Mucosa of rectum (tissue), 2 donors: Measurements from ENCODE around the gene MOV10.
A peak's percentile ranks its signal among the peaks of the same experiment; 100 is the strongest.

Experiments used
- H3K27ac ChIP-seq, 2 donors: one replicate each; pipeline ENCODE4 v1.7.0; 2013; ENCODE audit warnings: inconsistent platforms in 2 of 2, low read depth in 2 of 2, low read length in 2 of 2
- H3K27me3 ChIP-seq, 2 donors: one replicate each; pipeline ENCODE4 v1.7.0; 2013; ENCODE audit warnings: low read length in 2 of 2; ENCODE audit not compliant: control insufficient read depth in 2 of 2, insufficient read depth in 2 of 2
- H3K36me3 ChIP-seq, 2 donors: one replicate each; pipeline ENCODE4 v1.7.0; 2013; ENCODE audit warnings: low read length in 2 of 2; ENCODE audit not compliant: control insufficient read depth in 2 of 2, insufficient read depth in 2 of 2
- H3K4me1 ChIP-seq, 2 donors: one replicate each; pipeline ENCODE4 v1.7.0; 2013; ENCODE audit warnings: low read length in 2 of 2, mild to moderate bottlenecking in 1 of 2; ENCODE audit not compliant: control insufficient read depth in 2 of 2, insufficient read depth in 2 of 2
- H3K4me3 ChIP-seq, 2 donors: one replicate each; pipeline ENCODE4 v1.7.0; 2013; ENCODE audit warnings: low read length in 2 of 2
- H3K9ac ChIP-seq, 2 donors: one replicate each; pipeline ENCODE4 v1.7.0; 2013; ENCODE audit warnings: low read length in 2 of 2, low read depth in 1 of 2, mild to moderate bottlenecking in 1 of 2
- H3K9me3 ChIP-seq, 2 donors: one replicate each; pipeline ENCODE4 v1.7.0; 2013; ENCODE audit warnings: low read length in 2 of 2; ENCODE audit not compliant: control insufficient read depth in 2 of 2
- donor health status: healthy.
- donor health status: Normal muscosa, but diverticular disease.

The MOV10 gene

DNA sequence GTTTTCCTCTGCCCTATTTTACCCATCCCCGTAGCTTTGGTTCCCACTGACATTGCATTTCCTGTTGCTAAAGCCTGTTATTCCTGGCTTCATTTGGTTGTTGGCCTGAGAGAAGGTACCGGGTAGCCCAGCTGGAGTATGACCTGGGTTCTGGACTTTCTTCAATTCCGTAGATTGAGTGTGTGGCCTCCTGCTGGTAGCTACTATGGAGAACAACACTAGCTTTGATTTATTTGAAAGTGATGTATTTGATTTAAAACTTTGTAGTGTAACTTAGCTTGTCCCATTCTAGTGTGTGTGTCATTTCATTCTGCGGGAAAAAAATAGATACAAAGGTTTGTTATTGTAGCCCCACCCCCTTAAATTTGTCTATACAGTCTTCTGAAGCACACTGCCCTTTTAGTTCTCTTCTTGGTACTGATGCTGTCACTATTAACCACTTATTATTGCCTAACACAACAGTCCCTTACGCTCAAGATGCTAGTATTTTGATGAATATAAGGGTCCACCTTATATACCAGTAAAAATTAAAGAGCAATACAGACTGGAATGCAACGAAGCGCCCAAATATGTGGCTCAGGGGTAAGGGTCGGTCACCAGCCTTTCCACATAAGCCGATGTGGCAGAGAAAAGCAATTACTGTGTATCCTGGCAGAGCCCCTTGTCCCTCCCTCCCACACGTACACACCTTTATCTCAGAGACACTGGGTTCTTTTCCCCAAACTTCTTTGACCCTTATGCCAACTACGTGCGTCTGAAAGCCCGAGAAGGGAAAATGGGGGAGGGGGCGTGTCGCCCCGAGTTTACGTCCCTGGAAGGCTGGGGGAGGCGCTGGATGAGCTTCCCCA is 643 bp upstream of the MOV10 start:
- Histone ChIP-seq H3K4me3 (peak overlapping the region; percentile 79 to 83), H3K27ac (peak overlapping the region; percentile 93 to 94), H3K36me3 (peaks cover 29 to 35% of the 10 kb centered on the region in 2 donors), H3K9ac (peak overlapping the region; percentile 72 to 95), H3K27me3 (no peaks in the 10 kb centered on the region), H3K9me3 (no peaks in the 10 kb centered on the region), H3K4me1 (peaks cover 16 to 21% of the 10 kb centered on the region in 2 donors)

DNA sequence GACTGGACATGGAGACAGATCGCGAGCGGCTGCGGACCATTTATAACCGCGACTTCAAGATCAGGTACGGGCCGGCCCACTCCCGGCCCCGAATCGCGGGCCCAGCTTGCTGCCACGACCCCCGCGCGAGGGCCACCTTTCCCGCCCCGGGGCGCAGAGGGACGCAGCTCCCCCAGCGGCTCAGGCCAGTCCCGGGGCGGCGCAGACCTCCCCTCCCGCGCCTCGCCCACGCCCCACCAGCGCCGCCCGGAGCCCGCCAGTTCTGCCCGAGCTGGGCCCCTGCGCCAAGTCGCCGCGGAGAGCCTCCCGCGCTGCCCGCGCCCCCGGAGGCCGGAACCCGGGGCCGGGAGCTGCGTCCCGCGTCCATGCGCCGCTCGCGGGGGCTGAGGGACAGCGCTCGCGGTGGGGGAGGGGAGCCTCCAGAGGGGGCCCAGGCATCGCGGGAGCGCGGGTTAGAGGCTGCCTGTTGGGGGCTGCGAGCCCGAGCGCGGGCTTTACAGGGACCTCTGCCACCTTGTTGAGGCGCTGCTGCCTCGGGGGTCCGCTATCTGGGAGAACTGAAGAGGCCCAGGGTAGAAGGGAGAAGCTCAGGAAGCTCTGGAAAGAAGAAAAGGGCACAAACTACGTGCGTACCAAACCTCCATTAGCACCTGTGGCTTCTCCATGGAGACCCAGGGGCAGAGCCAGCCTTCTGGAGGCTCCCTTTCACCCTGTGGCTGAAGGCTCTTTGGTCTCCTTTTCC is 698 bp downstream of the MOV10 start:
- peak overlapping the region; percentile 93 to 94 for H3K27ac ChIP-seq
- H3K9me3 ChIP-seq, result no peaks in the 10 kb centered on the region
- H3K4me1 ChIP-seq, result peaks cover 16 to 21% of the 10 kb centered on the region in 2 donors
- H3K9ac ChIP-seq, result peak overlapping the region; percentile 72 to 95
- peak overlapping the region; percentile 79 to 83 for H3K4me3 ChIP-seq
- H3K27me3 ChIP-seq, result no peaks in the 10 kb centered on the region
- peaks cover 16 to 22% of the 10 kb centered on the region in 2 donors for H3K36me3 ChIP-seq

GRCh38 chr1:112675728-112676381 is 1.4 kb downstream of the MOV10 start:
- Histone ChIP-seq H3K27ac (peak overlapping the region in 1 of 2 donors; percentile 93), H3K9ac (peak overlapping the region; percentile 72 to 95), H3K4me3 (peak overlapping the region; percentile 79 to 83), H3K36me3 (peaks cover 10 to 15% of the 10 kb centered on the region in 2 donors), H3K27me3 (no peaks in the 10 kb centered on the region), H3K9me3 (no peaks in the 10 kb centered on the region), H3K4me1 (peaks cover 16 to 21% of the 10 kb centered on the region in 2 donors)

DNA sequence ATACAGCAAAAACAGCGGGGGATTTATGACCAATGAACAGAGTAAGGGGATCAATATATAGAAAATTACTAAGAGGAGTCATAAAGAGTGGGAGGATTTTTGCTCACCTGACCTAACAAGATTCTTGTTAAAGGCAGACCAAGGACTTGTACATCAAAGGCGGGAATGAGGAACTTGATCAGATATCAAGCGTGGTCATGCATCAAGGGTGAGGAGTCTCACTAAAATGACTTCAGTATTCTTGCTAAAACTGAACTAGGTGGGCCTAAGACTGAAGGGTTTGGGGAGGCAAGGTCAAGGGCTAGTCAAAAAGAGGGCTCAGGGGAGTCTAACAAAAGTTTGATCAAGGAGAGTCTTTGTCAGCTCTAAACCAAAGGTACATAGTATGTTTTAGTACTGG is 2.1 kb downstream of the MOV10 start:
- H3K9me3 ChIP-seq, result no peaks in the 10 kb centered on the region
- no peaks in the 10 kb centered on the region for H3K27me3 ChIP-seq
- H3K36me3 ChIP-seq, result peaks cover 6 to 8% of the 10 kb centered on the region in 2 donors
- no peak overlapping the region for H3K27ac ChIP-seq
- no peak overlapping the region for H3K4me3 ChIP-seq
- H3K9ac ChIP-seq, result no peak overlapping the region
- peaks cover 16 to 21% of the 10 kb centered on the region in 2 donors for H3K4me1 ChIP-seq

- Histone ChIP-seq H3K9me3 (no peaks in the 10 kb centered on the region), H3K9ac (no peak overlapping the region), H3K4me1 (peaks cover 16 to 21% of the 10 kb centered on the region in 2 donors), H3K27ac (no peak overlapping the region), H3K27me3 (no peaks in the 10 kb centered on the region), H3K36me3 (peaks cover 0 to 2% of the 10 kb centered on the region in 2 donors), H3K4me3 (no peak overlapping the region)
Measured at GRCh38 chr1:112677501-112677900, 3.0 kb downstream of the MOV10 start.

DNA sequence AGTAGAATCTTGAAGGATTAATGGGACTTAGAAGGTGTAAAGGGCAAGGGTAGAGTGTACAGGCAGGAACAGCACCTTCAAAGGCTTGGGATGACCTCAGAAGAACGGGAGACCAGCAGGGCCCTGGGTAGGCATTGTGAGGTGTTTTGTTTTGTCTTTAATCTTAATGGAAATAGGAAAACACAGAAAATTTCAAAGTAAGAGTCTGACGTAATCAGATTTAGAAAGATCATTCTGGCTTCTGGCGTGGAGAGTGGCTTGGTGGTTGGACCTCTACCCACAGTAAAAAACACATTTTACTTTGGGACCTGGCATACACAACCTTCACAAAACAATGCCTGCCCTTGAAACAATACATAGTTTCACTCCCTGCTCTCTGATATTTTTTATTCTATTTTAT is 4.1 kb downstream of the MOV10 start:
- H3K4me3 ChIP-seq, result no peak overlapping the region
- H3K27ac ChIP-seq, result no peak overlapping the region
- H3K9ac ChIP-seq, result no peak overlapping the region
- H3K27me3 ChIP-seq, result no peaks in the 10 kb centered on the region
- H3K9me3 ChIP-seq, result no peaks in the 10 kb centered on the region
- peaks cover 16 to 18% of the 10 kb centered on the region in 2 donors for H3K4me1 ChIP-seq
- H3K36me3 ChIP-seq, result peaks cover 0 to 2% of the 10 kb centered on the region in 2 donors

DNA sequence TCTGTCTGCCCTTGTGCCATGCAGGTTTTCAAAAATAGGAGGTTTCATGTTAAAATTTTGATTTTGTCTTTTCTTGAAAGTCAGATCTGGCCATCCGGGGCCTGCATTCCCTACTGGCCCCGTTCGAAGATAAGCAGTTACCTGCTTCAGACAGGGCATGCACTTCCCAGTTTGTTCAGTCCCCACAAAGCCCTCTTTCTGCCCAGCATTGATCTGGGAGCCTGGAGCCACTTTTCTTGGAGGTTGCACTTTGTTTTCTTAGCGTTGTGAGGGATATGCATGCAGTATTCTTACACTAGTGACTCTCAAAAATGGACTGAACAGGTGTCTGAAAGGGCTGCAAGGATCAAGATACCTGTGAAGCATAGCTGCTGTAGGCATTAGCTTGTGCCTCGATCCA is 11.5 kb downstream of the MOV10 start:
- Histone ChIP-seq H3K9me3 (no peaks in the 10 kb centered on the region), H3K4me1 (peaks cover 0 to 3% of the 10 kb centered on the region in 2 donors), H3K27me3 (no peaks in the 10 kb centered on the region), H3K36me3 (peaks cover 12 to 14% of the 10 kb centered on the region in 2 donors), H3K4me3 (no peak overlapping the region), H3K9ac (no peak overlapping the region), H3K27ac (no peak overlapping the region)

DNA sequence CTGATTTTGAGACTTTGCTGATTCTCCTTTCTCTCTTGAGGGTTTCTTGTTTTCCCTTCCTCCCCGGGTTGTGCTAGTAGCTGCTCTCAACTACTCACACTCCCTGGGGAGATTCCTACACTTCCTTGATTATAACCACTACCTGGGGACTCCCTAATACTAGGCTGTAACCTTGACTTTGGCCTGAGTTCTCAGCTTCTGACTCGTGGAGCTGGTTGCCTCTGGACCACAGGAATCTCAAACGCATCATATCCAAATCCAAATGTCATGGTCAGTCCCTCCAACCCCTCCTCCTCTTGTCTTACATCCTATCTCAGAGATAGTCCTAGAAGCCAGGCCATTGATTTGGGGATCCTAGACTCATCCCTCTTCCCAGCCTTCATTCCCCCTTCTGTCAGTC is 12.0 kb downstream of the MOV10 start:
- H3K27me3 ChIP-seq, result no peaks in the 10 kb centered on the region
- H3K9me3 ChIP-seq, result no peaks in the 10 kb centered on the region
- H3K36me3 ChIP-seq, result peaks cover 12 to 15% of the 10 kb centered on the region in 2 donors
- no peak overlapping the region for H3K9ac ChIP-seq
- peaks cover 0 to 3% of the 10 kb centered on the region in 2 donors for H3K4me1 ChIP-seq
- no peak overlapping the region for H3K27ac ChIP-seq
- H3K4me3 ChIP-seq, result no peak overlapping the region

DNA sequence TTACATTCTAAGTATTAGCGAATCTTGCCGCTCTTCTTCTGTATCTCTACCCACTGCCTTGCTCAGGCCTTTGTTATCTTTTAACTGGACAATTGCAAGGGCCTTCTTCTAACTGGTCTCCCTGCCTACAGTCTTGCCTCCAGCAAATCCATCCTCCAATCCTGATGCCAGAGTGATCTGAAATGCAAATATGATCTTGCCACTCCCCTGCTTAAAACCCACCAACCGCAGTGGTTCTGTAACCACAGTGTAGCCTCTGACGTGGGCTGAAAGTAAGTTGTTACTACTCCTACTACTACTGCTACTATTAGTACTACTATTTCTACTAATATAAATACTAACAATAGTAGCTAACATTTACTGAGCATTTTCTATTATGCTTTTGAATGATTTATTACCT is 12.4 kb downstream of the MOV10 start:
- Histone ChIP-seq H3K9me3 (no peaks in the 10 kb centered on the region), H3K27ac (no peak overlapping the region), H3K4me3 (no peak overlapping the region), H3K4me1 (peaks cover 0 to 3% of the 10 kb centered on the region in 2 donors), H3K9ac (no peak overlapping the region), H3K36me3 (peaks cover 16 to 20% of the 10 kb centered on the region in 2 donors), H3K27me3 (no peaks in the 10 kb centered on the region)
